Activated T-helper 17 cell treated with anti-CD3 and anti-CD28 coated beads, Interleukin-2, amount 50 U/mL, for 72 hours (primary cell): ENCODE results near the gene HAPLN1. TPM values are rescaled to one million over a fixed set of nuclear protein-coding genes. Genes with fewer than 3 reads are reported as not detected.

Experiments
- ATAC-seq: fragments of 150-1000 bp; cut with Tn5 transposase; replicated peaks from 2 replicates; pipeline ENCODE4 v1.10.0; 2021; ENCODE audit warnings: mild to moderate bottlenecking, moderate library complexity
- H3K27ac Mint-ChIP-seq: one replicate; pipeline ENCODE4 v1.8.0; 2022; ENCODE audit warnings: mixed read lengths
- H3K27me3 Mint-ChIP-seq: one replicate; pipeline ENCODE4 v1.8.0; 2022; ENCODE audit warnings: mixed read lengths
- H3K36me3 Mint-ChIP-seq: one replicate; pipeline ENCODE4 v1.8.0; 2022; ENCODE audit warnings: low read depth, mild to moderate bottlenecking, mixed read lengths
- H3K4me1 Mint-ChIP-seq: one replicate; pipeline ENCODE4 v1.8.0; 2022; ENCODE audit warnings: mixed read lengths
- H3K4me3 Mint-ChIP-seq: one replicate; pipeline ENCODE4 v1.8.0; 2022; ENCODE audit warnings: mild to moderate bottlenecking, mixed read lengths
- H3K9me3 Mint-ChIP-seq: one replicate; pipeline ENCODE4 v1.8.0; 2022; ENCODE audit warnings: mixed read lengths
- total RNA-seq, 2 donors: library from RNA; stranded (reverse); gene quantifications; one replicate each; pipeline ENCODE4 v1.2.3, GENCODE V29; 2022

The HAPLN1 gene
- total RNA-seq, 2 donors from 2014 or later, result not detected

DNA sequence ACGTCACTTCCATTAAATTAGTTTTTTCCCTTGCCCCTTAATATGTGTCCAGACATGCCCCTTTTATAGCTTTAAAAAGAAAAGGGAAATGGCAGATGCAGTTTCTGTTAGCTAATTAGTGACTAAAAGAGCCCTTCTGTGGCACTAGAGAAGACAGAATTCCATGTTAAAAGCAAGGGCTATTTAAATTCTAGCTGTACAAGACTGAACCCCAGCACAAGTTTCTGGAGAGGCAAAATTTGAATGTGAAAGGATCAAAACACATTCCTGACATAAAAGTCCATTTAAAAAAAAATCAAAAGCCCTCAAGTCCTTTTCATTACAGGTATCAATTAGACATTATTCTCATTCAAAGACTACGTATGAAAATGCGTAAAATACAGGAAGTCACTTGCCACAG lies 78.7 kb downstream of the HAPLN1 start:
- H3K4me1 Mint-ChIP-seq, result no peaks in the 10 kb centered on the region
- no peaks in the 10 kb centered on the region for H3K9me3 Mint-ChIP-seq
- no peak for ATAC-seq
- no peak overlapping the region for H3K4me3 Mint-ChIP-seq
- peaks cover 4% of the 10 kb centered on the region for H3K27me3 Mint-ChIP-seq
- no peak overlapping the region for H3K27ac Mint-ChIP-seq
- no peaks in the 10 kb centered on the region for H3K36me3 Mint-ChIP-seq

DNA sequence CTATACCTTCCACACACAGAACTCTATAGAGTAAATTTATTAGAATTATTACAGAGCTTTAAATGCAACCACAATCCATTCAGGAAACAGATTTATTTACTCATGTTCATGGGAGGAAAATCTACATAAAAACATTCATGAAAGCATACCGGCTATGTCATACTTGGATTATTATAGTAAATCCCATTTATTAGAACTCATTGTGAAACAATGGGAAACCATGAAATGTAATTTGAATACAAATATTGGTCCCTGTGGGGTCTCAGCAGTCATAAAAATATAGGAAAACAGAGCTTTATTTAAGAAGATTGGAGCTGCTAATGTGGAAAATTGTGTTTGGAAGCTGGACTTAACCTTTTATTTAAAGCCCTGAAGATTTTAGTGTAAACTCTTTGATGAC lies 80.7 kb downstream of the HAPLN1 start:
- Mint-ChIP-seq H3K27me3 (peaks cover 4% of the 10 kb centered on the region), H3K27ac (no peak overlapping the region), H3K4me3 (no peak overlapping the region), H3K36me3 (no peaks in the 10 kb centered on the region), H3K4me1 (no peaks in the 10 kb centered on the region), H3K9me3 (no peaks in the 10 kb centered on the region)
- no peak for ATAC-seq

DNA sequence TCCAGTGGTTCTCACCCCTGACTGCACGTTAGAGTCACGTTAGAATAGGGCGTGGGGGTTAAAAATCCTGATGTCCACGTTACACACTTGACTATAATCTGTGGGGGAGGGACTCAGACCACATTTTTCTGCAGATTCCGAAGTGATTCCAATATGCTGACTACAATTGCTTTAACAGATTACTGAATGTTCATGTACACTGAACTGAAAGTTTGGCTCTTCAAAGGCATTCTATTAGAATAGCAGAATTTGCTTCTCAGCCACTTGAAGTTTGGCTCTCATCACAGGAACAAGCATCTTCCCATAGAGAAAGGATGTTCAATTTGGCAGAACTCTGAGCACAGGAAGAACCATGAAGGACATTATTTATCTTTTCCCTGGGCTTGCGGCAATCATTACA lies 84.5 kb downstream of the HAPLN1 start:
- Mint-ChIP-seq H3K27ac (no peak overlapping the region), H3K4me3 (no peak overlapping the region), H3K4me1 (no peaks in the 10 kb centered on the region), H3K36me3 (no peaks in the 10 kb centered on the region), H3K27me3 (no peaks in the 10 kb centered on the region), H3K9me3 (no peaks in the 10 kb centered on the region)
- no peak for ATAC-seq

DNA sequence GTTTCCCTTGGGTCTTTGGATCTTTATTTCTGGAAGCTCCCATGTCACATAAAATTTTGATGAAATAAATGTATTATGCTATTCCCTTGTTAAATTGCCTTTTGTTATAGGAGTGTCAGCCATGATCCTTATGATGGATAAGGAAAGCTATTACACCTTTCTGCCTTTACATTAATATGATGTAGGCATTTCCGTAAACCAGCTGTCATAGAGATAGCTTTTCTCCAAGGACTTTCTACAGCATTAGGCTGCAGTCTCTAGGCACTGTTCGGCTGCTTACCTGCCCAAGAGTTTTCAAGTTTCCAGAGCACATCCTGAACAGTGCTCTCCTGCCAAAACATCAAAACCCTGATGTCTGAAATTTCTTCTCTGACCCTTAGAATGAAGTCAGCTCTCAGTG lies 87.4 kb downstream of the HAPLN1 start:
- H3K4me3 Mint-ChIP-seq, result no peak overlapping the region
- H3K36me3 Mint-ChIP-seq, result no peaks in the 10 kb centered on the region
- H3K27ac Mint-ChIP-seq, result no peak overlapping the region
- no peaks in the 10 kb centered on the region for H3K27me3 Mint-ChIP-seq
- H3K9me3 Mint-ChIP-seq, result no peaks in the 10 kb centered on the region
- H3K4me1 Mint-ChIP-seq, result no peaks in the 10 kb centered on the region
- no peak for ATAC-seq

DNA sequence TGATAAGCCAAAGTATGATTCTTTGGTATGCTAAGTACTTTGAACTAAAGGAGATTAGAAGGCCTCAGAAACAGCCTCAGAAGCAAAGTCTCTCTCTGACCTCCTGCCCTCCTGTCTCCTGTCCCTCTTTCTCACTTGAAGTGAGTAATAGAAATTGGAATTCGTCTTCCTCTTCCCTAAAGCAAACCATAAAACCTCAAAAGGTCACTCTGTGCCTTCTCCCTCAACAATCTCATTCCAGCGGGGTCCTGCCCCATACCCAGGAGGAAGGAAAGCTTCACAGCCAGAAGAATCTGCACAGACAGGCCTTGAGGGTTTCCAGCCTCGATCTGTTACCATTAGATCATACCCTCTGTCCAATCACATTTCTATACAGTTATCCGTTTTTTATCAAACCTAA lies 87.8 kb downstream of the HAPLN1 start:
- H3K4me3 Mint-ChIP-seq, result no peak overlapping the region
- H3K27me3 Mint-ChIP-seq, result no peaks in the 10 kb centered on the region
- no peaks in the 10 kb centered on the region for H3K9me3 Mint-ChIP-seq
- no peaks in the 10 kb centered on the region for H3K36me3 Mint-ChIP-seq
- H3K4me1 Mint-ChIP-seq, result no peaks in the 10 kb centered on the region
- ATAC-seq, result no peak
- H3K27ac Mint-ChIP-seq, result no peak overlapping the region

DNA sequence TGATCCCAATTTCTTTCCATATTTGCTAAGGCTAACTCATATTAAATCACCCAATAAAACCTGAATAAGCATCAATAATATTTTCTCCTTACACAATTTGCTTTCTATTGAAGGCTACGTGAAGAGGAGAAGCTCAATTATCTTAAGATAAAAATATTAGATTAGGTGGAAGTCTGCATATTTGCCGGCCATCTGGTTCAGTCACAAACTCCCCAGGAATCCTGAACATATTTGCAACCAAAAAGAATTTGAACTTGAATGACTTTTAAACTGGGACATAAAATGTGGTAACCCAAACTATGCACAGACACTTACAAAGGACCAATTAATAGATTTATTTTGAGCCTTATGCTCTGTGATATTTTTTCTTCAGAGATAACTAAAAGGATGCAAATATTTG lies 92.3 kb downstream of the HAPLN1 start:
- ATAC-seq, result no peak
- H3K27ac Mint-ChIP-seq, result no peak overlapping the region
- H3K27me3 Mint-ChIP-seq, result peaks cover 13% of the 10 kb centered on the region
- H3K9me3 Mint-ChIP-seq, result no peaks in the 10 kb centered on the region
- no peaks in the 10 kb centered on the region for H3K4me1 Mint-ChIP-seq
- H3K4me3 Mint-ChIP-seq, result no peak overlapping the region
- H3K36me3 Mint-ChIP-seq, result no peaks in the 10 kb centered on the region

DNA sequence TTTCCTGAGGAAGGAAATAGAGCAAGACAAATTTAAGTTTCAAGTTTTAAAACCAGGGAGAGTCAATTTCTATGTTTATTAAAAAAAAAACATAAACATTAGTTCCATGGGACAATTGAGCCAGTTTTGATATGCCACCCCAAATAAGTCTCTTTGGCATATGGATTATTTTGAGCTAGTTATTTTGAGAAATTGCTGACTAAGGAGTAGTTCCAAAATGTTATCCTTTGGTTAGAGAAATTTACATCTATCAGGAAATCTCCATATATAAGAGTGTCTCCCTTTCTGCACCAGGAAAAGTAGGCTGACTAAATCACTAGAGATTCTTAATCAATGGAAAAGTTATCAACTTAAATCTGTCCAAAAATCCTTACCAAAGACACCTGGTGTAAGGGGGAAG lies 105.8 kb downstream of the HAPLN1 start:
- Mint-ChIP-seq H3K27me3 (peaks cover 3% of the 10 kb centered on the region), H3K4me1 (no peaks in the 10 kb centered on the region), H3K36me3 (no peaks in the 10 kb centered on the region), H3K9me3 (peaks cover 4% of the 10 kb centered on the region), H3K27ac (no peak overlapping the region), H3K4me3 (no peak overlapping the region)
- no peak for ATAC-seq

DNA sequence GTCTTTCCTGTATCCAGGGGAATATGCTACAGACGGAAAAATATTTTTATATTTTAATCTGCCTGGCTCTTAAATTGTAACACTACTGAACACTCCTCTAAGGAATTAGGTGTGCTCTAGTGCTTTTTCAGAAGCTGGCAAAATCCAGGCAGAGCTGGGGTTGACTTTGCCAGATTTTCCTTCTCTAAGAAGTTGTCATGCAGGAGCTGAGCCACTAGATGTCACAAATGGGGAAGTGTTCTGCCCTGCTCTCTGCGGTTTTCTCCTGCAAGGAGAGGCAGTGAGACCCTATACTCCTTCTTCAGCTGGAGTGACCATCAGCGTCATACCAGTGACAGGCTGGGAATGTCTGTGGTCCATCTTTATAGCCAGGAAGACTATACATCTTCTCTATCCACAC lies 112.5 kb downstream of the HAPLN1 start:
- ATAC-seq, result no peak
- Mint-ChIP-seq H3K36me3 (no peaks in the 10 kb centered on the region), H3K27me3 (peaks cover 9% of the 10 kb centered on the region), H3K27ac (no peak overlapping the region), H3K9me3 (no peaks in the 10 kb centered on the region), H3K4me1 (no peaks in the 10 kb centered on the region), H3K4me3 (no peak overlapping the region)

DNA sequence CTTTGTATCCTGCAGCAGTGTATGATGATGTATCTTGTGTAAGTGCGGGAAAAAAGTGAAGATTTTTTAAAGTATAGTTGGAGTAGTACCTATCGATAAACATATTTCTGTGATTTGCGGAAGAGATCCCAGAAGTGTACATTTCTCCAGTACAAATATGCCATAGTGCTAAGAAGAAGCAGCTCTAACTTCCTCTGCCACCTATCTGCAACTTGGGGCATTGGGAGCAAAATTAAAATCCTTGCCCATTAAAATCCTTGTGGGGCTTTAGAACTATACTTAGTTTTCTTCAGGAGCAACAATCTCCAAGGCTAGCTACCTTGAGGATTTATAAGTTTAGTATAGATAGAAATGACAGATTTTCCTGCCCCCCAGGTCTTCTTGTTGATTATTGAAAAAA lies 125.4 kb downstream of the HAPLN1 start:
- no peak overlapping the region for H3K4me3 Mint-ChIP-seq
- no peaks in the 10 kb centered on the region for H3K27me3 Mint-ChIP-seq
- H3K9me3 Mint-ChIP-seq, result no peaks in the 10 kb centered on the region
- ATAC-seq, result no peak
- H3K36me3 Mint-ChIP-seq, result no peaks in the 10 kb centered on the region
- no peaks in the 10 kb centered on the region for H3K4me1 Mint-ChIP-seq
- no peak overlapping the region for H3K27ac Mint-ChIP-seq

DNA sequence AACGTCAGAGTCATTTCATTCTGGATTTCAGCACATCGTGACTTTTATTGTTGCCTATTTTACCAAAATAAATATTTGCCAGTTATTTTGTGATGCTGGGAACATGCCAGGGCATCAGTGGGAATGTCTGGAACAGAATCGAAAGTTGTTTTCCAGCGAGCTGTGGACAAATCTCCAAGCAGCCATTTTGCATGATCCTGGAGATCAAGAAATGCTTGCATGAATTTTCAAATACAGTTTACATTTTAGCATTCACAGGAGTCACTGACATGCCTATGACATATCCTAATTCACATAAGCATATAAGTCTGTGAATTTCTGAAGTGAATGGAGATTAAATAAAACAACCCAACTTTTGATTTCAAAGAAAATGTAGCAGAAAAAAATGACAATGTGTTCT lies 129.7 kb downstream of the HAPLN1 start:
- peaks cover 11% of the 10 kb centered on the region for H3K27me3 Mint-ChIP-seq
- no peaks in the 10 kb centered on the region for H3K4me1 Mint-ChIP-seq
- ATAC-seq, result no peak
- H3K36me3 Mint-ChIP-seq, result no peaks in the 10 kb centered on the region
- H3K27ac Mint-ChIP-seq, result no peak overlapping the region
- no peaks in the 10 kb centered on the region for H3K9me3 Mint-ChIP-seq
- no peak overlapping the region for H3K4me3 Mint-ChIP-seq

DNA sequence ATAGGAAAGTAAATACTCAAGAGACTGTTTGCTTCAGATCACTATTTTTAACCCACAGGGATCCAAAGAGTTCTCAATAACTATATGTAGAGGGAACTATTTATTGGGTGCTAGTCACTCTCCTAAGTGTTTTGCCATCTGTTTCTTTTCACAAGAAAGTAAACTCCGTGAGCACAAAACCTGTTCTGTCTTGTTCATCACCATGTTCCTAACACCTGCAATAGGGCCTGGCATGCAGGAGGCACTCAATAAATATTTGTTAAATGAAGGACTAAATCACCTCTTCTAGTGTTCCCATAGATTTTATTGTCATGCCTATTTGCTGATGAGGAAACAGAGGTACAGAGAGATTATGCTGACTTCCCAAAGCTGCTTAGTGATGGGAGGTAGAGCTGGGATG lies 130.9 kb downstream of the HAPLN1 start:
- H3K9me3 Mint-ChIP-seq, result no peaks in the 10 kb centered on the region
- H3K4me1 Mint-ChIP-seq, result no peaks in the 10 kb centered on the region
- no peak overlapping the region for H3K27ac Mint-ChIP-seq
- no peaks in the 10 kb centered on the region for H3K36me3 Mint-ChIP-seq
- no peak overlapping the region for H3K4me3 Mint-ChIP-seq
- ATAC-seq, result no peak
- peaks cover 11% of the 10 kb centered on the region for H3K27me3 Mint-ChIP-seq

Other genes with a start within 250 kb of the HAPLN1 start
- gene VCAN, start 249.1 kb downstream of the HAPLN1 start, total RNA-seq, result under 1 TPM in 1 of 2 donors, not detected in 1; 0.13 TPM